CD4-positive, alpha-beta T cell treated with Interleukin-1 beta for 1 hour (primary cell): ENCODE data around the gene TMEM178B.
"Not testable (repeated sequence)": the region's sequence is repeated elsewhere in the genome, so short reads cannot be mapped to it uniquely, and the experiment has no call there.

Source experiments
- DNase-seq, 2 donors: peaks; one replicate each; pipeline ENCODE4 v3.0.0-alpha.2; 2020 to 2022

TMEM178B gene

DNA sequence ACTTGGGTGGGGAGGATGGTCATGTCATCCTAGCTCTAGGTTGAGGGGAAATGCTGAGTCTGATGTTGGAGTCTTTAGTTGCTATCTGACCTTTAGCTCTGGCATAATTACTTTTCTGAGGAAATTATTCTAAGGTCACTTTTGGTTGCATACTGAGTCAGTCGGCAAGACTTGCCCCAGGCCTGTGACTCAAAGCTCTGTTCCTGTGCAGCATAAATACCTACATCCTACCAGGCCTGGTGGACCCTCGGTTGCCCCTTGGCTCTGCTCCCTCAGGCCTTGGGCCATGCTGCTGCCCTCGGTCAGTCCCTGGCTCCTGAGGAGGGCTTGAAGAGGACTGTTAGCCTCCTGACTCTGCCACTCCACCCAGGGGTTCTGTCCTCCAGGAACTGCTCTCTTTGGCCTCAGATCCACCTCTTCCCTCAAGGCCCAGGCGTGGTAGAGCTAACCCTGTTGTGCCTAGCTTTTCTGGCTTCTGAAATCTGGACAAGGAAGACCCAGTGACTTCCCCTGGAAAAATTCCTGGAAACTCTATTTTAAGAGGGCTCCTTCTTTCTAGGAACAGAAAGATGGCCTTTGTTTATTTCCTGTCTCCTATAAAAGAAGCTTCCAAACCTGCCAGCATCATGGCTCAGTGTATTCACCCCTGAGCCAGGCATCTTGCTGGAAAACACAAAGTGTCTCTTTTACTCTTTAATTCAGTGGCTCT is 71.2 kb downstream of the TMEM178B start:
- DNase-seq = no peak

- DNase-seq = no peak
Measured at GRCh38 chr7:141145630-141145982, 71.7 kb downstream of the TMEM178B start.

GRCh38 chr7:141147482-141147881 is 73.6 kb downstream of the TMEM178B start:
- no peak for DNase-seq

- no peak for DNase-seq
Measured at GRCh38 chr7:141150465-141150864, 76.6 kb downstream of the TMEM178B start.

- DNase-seq = no peak
Measured at GRCh38 chr7:141151746-141152145, 77.9 kb downstream of the TMEM178B start.

DNA sequence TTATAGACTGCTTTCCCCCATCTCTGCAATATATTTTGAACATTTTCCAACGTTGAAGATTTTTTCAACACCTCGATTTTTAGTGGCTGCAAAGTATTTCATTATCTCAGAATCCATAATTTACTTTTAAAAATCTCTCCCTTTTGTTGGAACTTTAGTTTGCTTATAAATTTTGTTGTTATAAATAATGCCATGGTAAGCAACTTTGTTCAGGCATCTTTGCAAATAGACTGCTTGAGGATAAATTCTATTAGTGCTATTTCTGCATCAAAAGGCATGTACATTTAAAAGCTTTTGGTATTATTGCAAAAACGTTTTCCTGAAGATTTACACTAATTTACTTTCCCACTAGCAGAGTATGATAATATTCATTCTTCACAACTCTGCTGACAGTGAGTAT is 79.4 kb downstream of the TMEM178B start:
- no peak for DNase-seq

- DNase-seq = no peak
Measured at GRCh38 chr7:141154131-141154732, 80.4 kb downstream of the TMEM178B start.

DNA sequence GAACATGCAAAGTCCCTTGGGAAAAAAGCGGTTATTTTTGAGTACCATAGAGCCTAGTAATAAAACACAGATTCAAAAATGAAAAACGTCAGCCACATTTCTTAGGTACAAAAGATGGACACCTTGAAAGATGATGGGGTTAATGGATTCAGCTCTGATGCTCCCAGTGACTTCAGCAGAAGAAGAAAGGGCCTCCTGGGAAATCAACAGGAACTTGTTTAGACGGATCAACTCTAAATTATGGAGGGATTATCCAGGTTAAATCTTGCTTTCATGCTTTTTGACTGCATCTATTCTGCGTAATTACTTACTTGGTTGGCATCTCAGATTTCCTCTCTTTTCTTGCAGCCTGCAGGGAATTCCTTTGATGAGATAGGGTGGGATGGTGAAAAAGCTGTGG is 82.5 kb downstream of the TMEM178B start:
- no peak for DNase-seq

GRCh38 chr7:141157138-141157765 is 83.4 kb downstream of the TMEM178B start:
- DNase-seq = no peak

GRCh38 chr7:141158561-141158960 is 84.7 kb downstream of the TMEM178B start:
- no peak for DNase-seq

DNA sequence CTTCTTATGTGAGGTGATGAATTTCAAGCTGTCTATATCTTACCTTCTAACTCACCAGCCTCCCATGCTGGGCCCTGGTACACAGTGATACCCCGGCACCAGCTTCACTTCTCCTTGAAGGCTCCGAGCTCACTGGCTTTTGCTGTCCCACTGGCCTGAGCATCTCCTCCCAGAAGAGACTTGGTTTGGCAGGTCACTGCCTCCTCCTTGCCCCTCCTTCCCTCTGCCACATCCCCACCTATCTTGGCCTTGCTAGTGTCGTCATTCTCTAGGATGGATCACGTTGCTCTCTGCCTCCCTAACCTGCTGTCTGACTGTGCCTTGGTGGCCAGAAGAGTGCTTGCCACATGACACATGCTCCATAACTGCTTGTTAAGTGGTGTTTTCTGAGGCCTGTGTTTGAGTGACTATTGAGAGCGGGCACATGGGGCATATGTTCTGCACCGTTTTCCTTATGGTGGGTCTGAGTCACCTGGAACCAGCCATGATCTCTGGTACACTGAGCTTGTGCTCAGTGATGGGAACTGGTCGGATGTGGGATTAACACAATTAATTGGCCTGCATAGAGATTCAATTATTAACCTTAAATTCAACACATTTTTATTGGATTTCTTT is 86.5 kb downstream of the TMEM178B start:
- DNase-seq = no peak

GRCh38 chr7:141161550-141162535 is 88.0 kb downstream of the TMEM178B start:
- no peak for DNase-seq

- no peak for DNase-seq
Measured at GRCh38 chr7:141165521-141165920, 91.7 kb downstream of the TMEM178B start.

- no peak for DNase-seq
Measured at GRCh38 chr7:141166926-141167325, 93.1 kb downstream of the TMEM178B start.

DNA sequence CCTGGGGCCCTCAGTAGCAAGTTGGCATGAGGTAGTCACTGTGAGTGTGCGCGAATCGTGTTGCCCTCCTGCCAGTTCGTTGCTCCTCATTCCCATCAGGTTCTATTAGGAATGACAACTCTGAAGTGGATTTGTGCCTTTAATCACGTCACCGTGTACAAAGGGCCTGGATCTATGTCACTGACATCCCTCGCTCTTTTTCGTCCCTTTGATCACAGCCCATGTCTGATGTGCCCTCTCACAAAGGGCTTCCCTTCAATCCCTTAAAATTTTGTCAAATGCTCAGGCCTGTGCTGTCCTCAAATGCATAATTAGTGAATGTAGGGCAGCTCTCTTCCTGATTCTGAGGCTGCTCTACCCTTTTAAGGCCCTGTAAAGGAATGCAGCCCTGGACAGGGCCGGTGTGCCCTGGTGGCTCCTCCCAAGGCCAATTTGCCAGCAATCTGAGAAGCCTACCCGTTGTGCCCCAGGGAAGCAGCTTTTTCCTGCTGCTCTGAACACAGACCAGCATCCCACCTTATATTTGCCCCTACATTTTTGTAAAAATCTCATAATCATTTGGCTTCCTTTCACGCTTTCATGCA is 93.6 kb downstream of the TMEM178B start:
- DNase-seq = no peak

DNA sequence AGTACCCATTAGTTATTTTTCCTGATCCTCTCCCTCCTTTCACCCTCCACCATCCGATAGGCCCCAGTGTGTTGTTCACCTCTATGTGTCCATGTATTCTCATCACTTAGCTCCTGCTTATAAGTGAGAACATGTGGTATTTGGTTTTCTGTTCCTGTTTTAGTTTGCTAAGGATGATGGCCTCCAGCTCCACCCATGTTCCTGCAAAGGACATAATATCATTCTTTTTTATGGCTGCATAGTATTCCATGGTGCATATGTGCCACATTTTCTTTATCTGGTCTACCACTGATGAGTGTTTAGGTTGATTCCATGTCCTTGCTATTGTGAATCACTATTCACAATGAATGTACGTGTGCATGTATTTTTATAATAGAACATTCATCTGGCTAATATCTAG is 95.3 kb downstream of the TMEM178B start:
- not testable (repeated sequence) for DNase-seq

- DNase-seq = not testable (repeated sequence)
Measured at GRCh38 chr7:141175728-141176127, 101.9 kb downstream of the TMEM178B start.

DNA sequence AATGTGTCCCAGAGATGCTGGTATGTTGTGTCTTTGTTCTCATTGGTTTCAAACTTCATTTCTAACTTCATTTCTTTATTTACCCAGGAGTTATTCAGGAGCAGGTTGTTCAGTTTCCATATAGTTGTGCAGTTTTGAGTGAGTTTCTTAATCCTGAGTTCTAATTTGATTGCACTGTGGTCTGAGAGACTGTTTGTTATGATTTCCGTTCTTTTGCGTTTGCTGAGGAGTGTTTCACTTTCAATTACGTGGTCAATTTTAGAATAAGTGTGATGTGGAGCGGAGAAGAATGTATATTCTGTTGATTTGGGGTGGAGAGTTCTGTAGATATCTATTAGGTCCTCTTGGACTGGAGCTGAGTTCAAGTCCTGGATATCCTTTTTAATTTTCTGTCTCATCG is 103.3 kb downstream of the TMEM178B start:
- DNase-seq = peak in 1 of 2 donors; percentile 3

DNA sequence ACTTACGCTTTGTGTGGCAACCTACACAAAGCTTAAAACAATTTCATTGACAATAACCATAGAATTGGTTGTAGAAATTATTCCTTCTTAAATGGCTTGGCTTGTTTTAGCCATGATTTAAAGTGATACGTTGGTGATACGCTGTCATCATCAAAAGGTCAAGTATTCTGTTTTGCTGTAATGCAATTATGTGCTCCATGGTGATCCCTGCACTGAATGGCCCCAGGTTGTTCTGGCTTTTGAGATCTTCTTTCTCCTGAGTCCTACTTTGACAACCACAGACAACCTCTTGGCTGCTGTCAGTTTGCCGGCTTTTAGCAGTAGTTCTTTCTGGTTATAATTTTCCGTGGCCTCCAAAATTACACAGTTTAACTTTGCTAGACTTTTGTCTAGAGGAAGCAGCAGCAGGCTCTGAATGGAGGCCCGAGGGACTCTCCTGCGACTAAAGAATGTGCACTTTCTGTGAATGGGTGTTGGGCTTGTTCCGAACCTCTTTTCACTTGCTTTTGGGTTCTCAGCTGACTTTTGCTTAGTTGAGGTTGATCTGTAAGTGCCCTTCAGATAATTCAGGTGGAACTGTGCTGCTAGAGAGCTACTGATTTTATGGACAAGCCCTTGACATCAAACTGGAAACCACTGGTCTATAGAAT is 104.7 kb downstream of the TMEM178B start:
- DNase-seq = no peak

DNA sequence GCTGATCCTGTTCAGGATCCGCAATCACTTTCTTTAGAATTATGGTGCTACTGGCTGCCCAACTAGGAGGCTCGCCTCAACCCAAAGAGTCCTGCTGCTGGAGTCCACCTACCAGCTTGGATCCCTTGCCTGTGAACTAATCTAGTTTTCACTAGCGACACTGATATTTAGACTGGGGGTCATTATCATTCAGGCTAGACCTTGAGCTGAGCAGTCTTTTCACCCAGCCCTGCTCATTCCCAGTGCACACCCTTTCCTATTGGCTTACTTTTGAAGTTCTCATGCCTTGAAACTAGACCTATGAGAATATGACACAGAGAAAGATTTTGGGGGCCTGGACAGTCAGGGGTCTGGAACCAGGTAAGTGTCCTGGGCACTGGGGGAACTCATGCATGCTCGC is 107.9 kb downstream of the TMEM178B start:
- DNase-seq = no peak

DNA sequence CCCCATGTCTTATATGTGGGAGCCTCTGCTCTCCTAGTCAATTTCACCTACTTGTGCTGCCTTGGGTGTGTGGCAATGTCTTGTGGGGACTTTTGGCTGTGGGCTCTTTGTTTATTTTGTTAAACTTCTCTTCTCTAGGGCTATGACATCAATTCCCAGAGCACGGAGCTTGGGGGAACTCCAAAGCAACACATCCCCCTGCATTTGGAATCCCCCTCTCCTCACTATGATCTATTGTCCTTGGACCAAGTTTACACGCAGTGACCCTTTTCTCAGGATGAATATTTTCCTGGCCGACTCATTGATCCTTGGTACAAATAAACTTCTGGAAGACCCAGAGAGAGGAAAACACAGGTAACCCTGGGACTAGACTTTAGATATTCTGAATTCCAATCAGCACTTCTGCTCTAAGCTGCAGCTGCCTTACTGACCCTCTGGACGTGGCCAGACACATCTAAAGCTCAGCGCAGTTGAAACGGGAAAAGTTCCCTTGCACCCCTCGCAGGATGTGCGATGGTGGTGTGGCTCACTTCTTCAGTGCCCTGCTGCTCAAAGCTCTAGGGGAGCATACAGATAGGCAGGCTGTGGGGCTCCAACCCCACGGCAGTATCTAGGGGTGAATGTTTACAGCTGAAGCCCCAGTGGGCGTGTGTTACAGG is 110.8 kb downstream of the TMEM178B start:
- DNase-seq = no peak
